Activated CD8-positive, alpha-beta memory T cell treated with anti-CD3 and anti-CD28 coated beads, Interleukin-2, amount 10 ng/mL, durations not matched to agents 7 days and 5 days (primary cell): Measurements from ENCODE around the gene BOD1L2. TPM values are rescaled to one million over a fixed set of nuclear protein-coding genes. Genes with fewer than 3 reads are reported as not detected.

Experiments used
- ATAC-seq: fragments of 150-1000 bp; cut with Tn5 transposase; one replicate; pipeline ENCODE4 v1.10.0; 2021; ENCODE audit warnings: moderate library complexity
- CTCF ChIA-PET: fragments of 350-600 bp; sonication (Branson Sonifier 250); formaldehyde crosslinking; loops from one replicate; lab custom pipeline; 2021; ENCODE audit warnings: antibody characterized with exemption; lab: Charles Lee
- DNase-seq: peaks from one replicate; pipeline ENCODE4 v3.0.0-alpha.2; 2020
- H3K27ac Mint-ChIP-seq: one replicate; pipeline ENCODE4 v1.8.0; 2021; ENCODE audit warnings: mild to moderate bottlenecking, mixed read lengths
- H3K27me3 Mint-ChIP-seq: one replicate; pipeline ENCODE4 v1.8.0; 2021; ENCODE audit warnings: mixed read lengths
- H3K36me3 Mint-ChIP-seq: one replicate; pipeline ENCODE4 v1.8.0; 2021; ENCODE audit warnings: mild to moderate bottlenecking, mixed read lengths
- H3K4me1 Mint-ChIP-seq: one replicate; pipeline ENCODE4 v1.8.0; 2021; ENCODE audit warnings: mixed read lengths
- H3K4me3 Mint-ChIP-seq: one replicate; pipeline ENCODE4 v1.8.0; 2021; ENCODE audit warnings: mild to moderate bottlenecking, moderate library complexity, mixed read lengths
- H3K9me3 Mint-ChIP-seq: one replicate; pipeline ENCODE4 v1.8.0; 2022; ENCODE audit warnings: low read depth, mixed read lengths
- total RNA-seq, 2 experiments: library from RNA; stranded (reverse); gene quantifications; one replicate each; pipeline ENCODE4 v1.2.3, GENCODE V29; 2021

Gene BOD1L2
- total RNA-seq: not detected

DNA sequence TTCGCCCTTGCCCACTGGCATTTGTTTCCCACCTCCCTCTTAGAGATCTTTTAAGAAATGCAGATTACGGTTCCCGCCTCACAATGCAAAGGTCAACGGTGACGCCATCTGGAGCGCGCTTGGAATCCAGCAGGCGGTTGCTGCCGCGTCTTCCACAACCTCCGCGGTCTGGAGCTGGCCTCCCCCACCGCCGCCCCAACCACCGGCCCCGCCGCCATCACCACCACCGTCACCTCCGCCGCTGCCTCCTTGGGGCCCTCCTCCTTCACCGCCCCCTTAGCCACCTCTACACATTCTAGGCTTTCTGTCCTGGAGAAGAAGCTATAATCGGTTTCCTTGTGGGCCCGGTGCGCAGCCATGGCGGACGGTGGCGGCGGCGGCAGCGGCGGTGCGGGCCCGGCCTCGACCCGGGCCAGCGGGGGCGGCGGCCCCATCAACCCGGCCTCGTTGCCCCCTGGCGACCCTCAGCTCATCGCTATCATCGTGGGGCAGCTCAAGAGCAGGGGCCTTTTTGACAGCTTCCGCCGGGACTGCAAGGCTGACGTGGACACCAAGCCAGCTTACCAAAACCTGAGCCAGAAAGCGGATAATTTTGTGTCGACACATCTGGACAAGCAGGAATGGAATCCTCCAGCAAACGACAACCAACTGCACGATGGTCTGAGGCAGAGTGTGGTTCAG lies at the start of gene BOD1L2:
TSS of gene BOD1L2 (plus strand) at position 132 of the 681 bp plus-strand sequence. CDS start at position 358, 226 bp downstream.
- Mint-ChIP-seq H3K27ac (no peak within 1 kb of the TSS), H3K9me3 (no peaks in the 10 kb centered on the region)

DNA sequence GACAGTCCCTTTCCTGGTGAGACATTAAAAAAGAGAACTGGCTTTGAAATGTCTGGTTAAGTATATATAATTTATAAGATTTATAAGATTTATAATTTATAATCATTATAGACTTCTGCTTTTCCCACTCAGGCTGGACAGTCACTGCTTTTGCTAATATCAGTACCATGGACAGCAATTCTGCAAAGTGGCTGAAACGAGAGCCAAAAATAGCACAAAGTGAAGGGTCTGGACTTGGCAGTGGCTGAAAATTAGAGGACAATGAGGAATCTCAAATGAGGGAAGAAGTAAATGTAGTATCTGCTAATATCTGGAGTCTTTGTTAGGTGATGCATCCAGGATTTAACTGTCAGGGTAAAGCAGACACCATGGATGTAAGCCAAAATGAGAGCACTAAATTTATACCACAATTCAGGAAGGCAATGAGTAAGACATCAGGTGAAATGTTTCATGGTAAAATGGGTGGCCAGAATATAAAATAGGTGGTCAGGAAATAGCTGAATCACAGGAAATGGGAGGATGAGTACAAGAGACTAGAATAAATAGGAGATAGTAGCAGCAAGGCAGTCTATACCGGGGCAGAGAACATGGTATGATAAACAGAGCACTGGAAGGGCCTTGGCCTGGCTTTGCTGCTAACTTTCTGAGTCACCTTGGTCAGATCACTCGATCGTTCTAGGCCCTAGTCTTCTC lies 39.6 kb upstream of the BOD1L2 start:
- Mint-ChIP-seq H3K9me3 (peaks cover 4% of the 10 kb centered on the region), H3K4me3 (no peak overlapping the region), H3K27ac (no peak overlapping the region), H3K36me3 (no peaks in the 10 kb centered on the region), H3K4me1 (peaks cover 4% of the 10 kb centered on the region), H3K27me3 (peaks cover 9% of the 10 kb centered on the region)
- ATAC-seq: no peak
- CTCF ChIA-PET: no interaction called here
- no peak for DNase-seq

More for the DNA sequence above, at the start of gene BOD1L2:
- CTCF ChIA-PET: no interaction called here
- ATAC-seq (no peak), DNase-seq (no peak)
- no peak within 1 kb of the TSS for H3K4me3 Mint-ChIP-seq
- peaks cover 13% of the 10 kb centered on the region for H3K27me3 Mint-ChIP-seq
- peaks cover 3% of the 10 kb centered on the region for H3K4me1 Mint-ChIP-seq
- H3K36me3 Mint-ChIP-seq: no peaks in the 10 kb centered on the region

DNA sequence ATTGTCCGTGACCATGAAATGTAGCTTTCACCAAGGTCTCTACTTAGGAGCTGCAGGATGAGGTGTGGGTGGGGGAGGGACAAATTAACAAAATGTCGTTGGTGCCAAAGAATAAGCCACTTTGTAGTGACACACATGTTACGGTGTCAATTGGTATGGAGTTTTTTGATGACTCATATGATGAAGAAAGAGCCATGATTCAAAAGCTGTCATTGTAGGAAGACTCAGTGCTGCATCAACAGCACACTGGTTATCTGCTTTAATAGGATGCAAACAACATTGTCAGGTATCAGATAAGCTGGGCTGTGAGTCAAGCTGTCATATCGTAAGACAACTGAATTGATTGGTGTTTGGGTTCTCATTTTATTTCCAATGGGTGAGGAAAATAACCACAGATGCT lies 36.6 kb upstream of the BOD1L2 start:
- Mint-ChIP-seq H3K4me3 (no peak overlapping the region), H3K4me1 (peaks cover 4% of the 10 kb centered on the region), H3K36me3 (no peaks in the 10 kb centered on the region), H3K9me3 (no peaks in the 10 kb centered on the region), H3K27me3 (peaks cover 3% of the 10 kb centered on the region), H3K27ac (no peak overlapping the region)
- CTCF ChIA-PET: interaction anchor here (1.1 kb wide), 1 partner anchor 25 kb away, joined by 3 read pairs; no protein-coding TSS in a partner anchor
- no peak for ATAC-seq
- no peak for DNase-seq

DNA sequence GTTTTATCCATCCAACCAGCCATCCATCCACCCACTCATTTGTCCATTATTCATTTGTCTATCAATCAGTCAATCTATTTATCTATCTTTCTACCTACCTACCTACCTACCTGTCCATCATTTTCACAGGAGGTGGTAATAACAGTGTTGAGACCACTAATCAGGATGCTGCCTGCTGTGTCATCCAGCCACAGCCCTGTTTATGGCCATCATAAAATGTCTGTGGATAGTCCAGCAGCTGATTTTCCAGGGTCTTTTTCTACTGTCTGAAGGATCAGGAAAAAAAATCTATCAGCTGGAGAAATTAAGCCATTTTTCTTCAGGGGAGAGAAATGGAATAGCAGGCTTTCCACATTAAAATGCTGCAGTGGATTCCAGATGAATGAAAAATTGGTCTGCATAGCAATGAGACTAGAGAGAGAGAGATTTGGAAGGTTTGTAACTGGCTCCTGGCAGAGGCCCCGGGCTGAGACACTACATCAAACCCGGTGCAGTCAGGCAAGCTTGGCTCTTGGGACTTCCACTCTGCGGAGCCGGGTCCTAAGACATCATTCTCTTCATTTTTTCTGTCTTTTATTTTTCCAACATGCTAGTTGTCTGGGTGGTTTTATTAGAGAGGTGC lies 33.0 kb upstream of the BOD1L2 start:
- H3K9me3 Mint-ChIP-seq: no peaks in the 10 kb centered on the region
- no peak overlapping the region for H3K4me3 Mint-ChIP-seq
- no peaks in the 10 kb centered on the region for H3K36me3 Mint-ChIP-seq
- no peak overlapping the region for H3K27ac Mint-ChIP-seq
- CTCF ChIA-PET: no interaction called here
- H3K27me3 Mint-ChIP-seq: peaks cover 10% of the 10 kb centered on the region
- H3K4me1 Mint-ChIP-seq: no peaks in the 10 kb centered on the region
- ATAC-seq: no peak
- no peak for DNase-seq

DNA sequence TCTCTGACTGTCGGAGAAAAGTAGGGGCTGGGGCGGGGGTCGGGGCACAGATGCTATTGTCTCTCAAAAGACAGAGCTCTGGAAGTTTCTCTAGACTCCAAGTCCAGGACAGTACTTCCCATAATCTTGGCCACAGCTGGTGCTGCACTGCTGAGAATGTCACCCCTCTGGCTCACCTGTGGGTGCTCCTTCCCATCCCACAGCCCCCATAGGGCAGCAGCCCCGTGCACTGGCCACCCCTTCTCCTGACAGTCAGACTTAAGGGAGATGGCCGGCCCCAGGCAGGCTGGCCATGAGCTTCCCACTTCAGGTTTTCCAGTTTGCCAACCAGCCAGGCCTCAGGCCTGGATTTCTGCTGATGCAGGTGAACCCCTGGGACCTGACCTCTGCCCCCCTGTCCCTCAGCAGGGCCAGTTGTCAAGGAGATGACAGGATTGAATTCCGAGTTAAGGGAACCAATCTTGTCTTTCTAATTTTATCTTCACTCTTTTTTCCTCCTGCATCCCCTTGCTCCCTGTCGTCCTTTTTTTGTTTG lies 30.2 kb upstream of the BOD1L2 start:
- DNase-seq: no peak
- CTCF ChIA-PET: no interaction called here
- H3K27ac Mint-ChIP-seq: no peak overlapping the region
- ATAC-seq: no peak
- no peaks in the 10 kb centered on the region for H3K4me1 Mint-ChIP-seq
- H3K9me3 Mint-ChIP-seq: no peaks in the 10 kb centered on the region
- no peak overlapping the region for H3K4me3 Mint-ChIP-seq
- H3K27me3 Mint-ChIP-seq: peaks cover 18% of the 10 kb centered on the region
- no peaks in the 10 kb centered on the region for H3K36me3 Mint-ChIP-seq

DNA sequence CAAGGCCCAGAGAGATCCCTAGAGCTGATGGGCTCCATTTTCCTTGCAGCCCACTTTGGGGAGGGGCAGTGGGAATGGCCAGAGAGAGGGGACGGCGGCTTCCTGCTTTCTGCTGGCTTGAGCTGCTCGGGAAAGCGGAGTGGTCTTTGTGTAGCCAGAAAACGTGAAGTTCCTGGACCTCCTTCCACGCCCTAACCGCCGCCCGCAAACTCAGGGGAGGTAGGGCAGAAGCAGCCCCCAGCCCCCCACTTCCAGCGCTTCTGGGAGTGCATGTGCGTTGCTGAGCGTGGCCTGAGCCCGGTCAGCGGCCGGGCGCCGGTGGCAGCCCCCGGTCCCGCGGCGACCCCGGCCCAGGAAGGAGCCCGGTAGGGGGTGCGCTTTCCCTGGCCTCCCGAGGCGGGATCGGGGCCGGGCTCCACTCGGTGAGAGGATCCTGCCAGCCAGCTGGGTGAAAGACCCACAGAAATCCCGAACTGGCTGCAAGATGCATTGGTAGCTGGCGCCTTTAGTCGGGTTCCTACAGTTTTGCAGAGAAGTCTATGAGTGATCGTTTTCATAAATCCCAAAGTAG lies 25.3 kb upstream of the BOD1L2 start:
- CTCF ChIA-PET: no interaction called here
- no peak for DNase-seq
- no peak for ATAC-seq
- Mint-ChIP-seq H3K27ac (no peak overlapping the region), H3K4me3 (no peak overlapping the region), H3K36me3 (no peaks in the 10 kb centered on the region), H3K9me3 (no peaks in the 10 kb centered on the region), H3K27me3 (peaks cover 40% of the 10 kb centered on the region), H3K4me1 (no peaks in the 10 kb centered on the region)

DNA sequence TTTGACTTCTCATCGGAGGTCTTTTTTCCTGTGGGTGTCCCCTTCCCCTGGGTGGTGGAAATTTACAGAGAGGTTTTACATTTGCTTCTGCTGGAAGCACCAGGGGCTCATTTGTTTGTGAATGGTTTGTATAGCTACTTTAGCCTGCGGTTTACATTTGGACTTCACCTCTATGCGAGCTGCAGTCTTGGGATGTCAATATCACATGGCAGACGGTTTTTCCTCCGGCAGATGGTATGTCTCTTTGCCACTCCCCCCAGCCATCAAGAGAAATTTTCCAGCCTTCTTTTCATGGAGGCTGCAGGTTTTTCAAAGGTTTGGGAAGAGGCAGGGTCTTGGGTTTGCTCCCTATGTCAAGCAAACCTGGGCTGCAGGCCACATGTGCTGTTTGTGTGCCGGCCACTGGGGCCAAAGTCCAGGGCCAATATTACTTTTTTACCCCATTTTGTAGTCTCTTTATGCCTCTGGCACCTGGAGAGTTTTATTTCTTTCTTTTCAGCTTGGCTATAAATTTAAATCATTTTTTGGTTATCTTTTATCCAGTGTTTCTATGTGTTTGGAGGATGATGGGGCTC lies 23.9 kb upstream of the BOD1L2 start:
- no peak overlapping the region for H3K27ac Mint-ChIP-seq
- H3K36me3 Mint-ChIP-seq: no peaks in the 10 kb centered on the region
- CTCF ChIA-PET: no interaction called here
- H3K4me3 Mint-ChIP-seq: no peak overlapping the region
- H3K4me1 Mint-ChIP-seq: no peaks in the 10 kb centered on the region
- ATAC-seq (no peak), DNase-seq (no peak)
- peaks cover 43% of the 10 kb centered on the region for H3K27me3 Mint-ChIP-seq
- H3K9me3 Mint-ChIP-seq: no peaks in the 10 kb centered on the region

DNA sequence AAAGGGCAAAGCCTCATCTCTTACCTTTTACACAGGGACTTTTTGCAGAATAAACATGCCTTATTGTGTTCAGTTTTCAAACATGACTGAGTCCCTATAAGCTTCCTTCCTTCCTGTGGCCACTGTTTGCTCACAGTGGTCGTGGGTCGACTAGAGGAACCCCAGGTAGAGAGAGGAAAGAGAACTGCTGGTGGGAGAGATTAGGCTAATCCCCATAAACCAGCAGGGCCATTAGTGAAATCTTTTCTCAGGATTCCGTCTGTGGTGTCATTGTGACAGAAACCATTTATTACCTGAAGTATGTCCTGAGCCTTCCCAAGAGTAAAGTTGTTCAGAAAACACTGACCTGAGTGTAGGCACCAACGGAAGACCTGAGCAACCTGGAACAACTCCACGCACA lies 21.3 kb upstream of the BOD1L2 start:
- H3K27me3 Mint-ChIP-seq: peaks cover 47% of the 10 kb centered on the region
- H3K9me3 Mint-ChIP-seq: no peaks in the 10 kb centered on the region
- H3K36me3 Mint-ChIP-seq: no peaks in the 10 kb centered on the region
- no peak for DNase-seq
- ATAC-seq: no peak
- no peak overlapping the region for H3K4me3 Mint-ChIP-seq
- H3K27ac Mint-ChIP-seq: no peak overlapping the region
- CTCF ChIA-PET: no interaction called here
- no peaks in the 10 kb centered on the region for H3K4me1 Mint-ChIP-seq

DNA sequence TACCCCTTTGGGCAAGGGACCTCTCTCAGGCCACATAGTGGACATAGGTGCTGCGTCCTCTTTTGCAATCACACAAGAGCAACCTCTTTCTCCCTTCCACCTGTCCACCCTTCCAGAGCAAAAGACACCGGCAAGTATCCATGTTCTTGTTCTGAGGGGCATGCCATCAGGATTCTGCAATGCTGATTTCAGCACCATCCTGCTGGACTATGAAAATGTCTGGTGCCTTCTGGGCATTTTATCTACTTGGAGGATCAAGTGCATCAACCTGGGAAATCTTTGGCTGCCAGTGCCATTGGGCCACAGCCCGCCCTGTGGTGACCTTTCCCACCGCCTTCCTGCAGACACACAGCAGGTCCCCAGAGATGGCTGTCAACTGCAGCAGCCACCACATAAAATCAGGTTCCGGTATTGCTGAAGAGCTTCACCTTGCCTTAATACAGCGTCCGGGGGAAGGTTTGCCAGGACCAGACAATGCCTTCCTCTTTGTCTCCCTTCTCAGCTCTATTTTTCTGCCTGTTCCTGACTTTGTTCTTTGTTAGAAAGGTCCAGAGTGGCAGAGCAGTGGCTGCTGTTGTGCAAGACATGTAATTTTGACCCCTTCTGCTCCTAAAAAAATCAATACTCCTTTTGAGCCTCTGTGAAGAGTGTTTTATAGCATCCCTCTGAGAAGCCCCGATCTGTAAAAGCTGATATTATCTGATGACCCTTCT lies 18.5 kb upstream of the BOD1L2 start:
- H3K4me3 Mint-ChIP-seq: no peak overlapping the region
- DNase-seq (no peak), ATAC-seq (no peak)
- CTCF ChIA-PET: no interaction called here
- H3K9me3 Mint-ChIP-seq: no peaks in the 10 kb centered on the region
- H3K4me1 Mint-ChIP-seq: no peaks in the 10 kb centered on the region
- no peak overlapping the region for H3K27ac Mint-ChIP-seq
- no peaks in the 10 kb centered on the region for H3K36me3 Mint-ChIP-seq
- H3K27me3 Mint-ChIP-seq: peaks cover 25% of the 10 kb centered on the region

DNA sequence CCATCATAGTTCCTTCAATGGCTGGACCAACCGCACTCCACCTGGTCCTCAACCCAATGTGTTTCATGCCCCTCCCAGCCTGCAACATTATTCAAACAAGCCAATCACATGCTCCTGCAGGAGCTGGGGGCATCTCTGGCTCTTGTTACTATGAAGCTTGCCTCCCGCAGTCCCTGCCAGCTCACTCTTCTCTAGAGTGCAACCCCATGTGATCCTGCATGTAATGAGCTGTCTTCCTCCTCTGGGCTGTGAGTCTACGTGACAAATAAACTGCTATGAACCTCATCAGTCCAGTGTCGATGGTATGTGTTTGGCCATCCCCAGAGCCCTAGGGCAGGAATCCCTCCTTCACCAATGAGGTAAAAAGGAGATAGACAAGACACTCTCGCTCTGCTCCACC lies 15.8 kb upstream of the BOD1L2 start:
- H3K4me1 Mint-ChIP-seq: no peaks in the 10 kb centered on the region
- H3K27ac Mint-ChIP-seq: no peak overlapping the region
- H3K4me3 Mint-ChIP-seq: no peak overlapping the region
- no peaks in the 10 kb centered on the region for H3K9me3 Mint-ChIP-seq
- CTCF ChIA-PET: no interaction called here
- no peak for ATAC-seq
- H3K27me3 Mint-ChIP-seq: peaks cover 23% of the 10 kb centered on the region
- DNase-seq: no peak
- H3K36me3 Mint-ChIP-seq: no peaks in the 10 kb centered on the region

DNA sequence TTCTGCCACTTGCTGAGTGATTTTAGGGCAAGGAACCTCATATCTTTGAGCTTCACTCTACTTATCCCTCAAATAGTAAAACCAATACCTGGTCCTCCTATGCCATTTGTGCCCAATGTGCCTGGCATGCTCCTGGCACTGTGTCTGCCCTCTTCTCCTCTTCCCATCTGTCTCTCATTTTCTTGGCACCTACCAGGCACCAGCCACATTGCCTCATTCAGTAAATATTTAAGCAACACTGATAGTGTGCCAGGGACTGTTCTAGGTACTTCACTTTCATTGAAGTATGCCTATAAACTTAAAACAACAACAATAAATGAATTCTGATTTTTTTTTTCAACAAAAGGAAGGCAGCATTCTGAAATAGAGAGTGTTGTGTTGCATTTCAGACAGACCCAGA lies 15.1 kb upstream of the BOD1L2 start:
- Mint-ChIP-seq H3K27ac (no peak overlapping the region), H3K4me1 (no peaks in the 10 kb centered on the region), H3K9me3 (no peaks in the 10 kb centered on the region), H3K27me3 (peaks cover 18% of the 10 kb centered on the region), H3K4me3 (no peak overlapping the region), H3K36me3 (no peaks in the 10 kb centered on the region)
- no peak for ATAC-seq
- DNase-seq: no peak
- CTCF ChIA-PET: no interaction called here

DNA sequence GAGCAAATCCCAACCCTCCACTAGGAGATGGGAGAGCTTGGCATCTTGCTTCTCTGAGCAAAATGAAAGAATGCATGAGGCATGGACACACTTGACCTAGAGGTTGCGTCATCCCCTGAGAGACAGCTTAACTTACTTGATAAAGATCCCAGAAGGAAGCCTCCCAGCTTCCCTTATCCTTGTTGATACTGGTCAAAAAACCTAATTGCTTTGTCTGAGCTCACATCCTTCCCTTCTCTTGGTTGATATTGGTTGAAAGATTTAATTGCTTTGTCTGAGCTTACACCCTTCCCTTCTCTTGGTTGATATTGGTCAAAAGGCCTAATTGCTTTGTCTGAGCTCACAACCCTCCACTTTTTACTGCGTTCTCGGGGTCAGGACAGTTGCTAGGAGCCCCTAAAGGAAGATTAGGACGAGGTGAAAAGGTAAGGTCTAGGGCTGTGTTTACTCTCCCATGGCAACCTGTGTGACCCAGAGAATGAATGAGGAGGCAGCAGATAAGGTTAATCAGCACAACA lies 12.2 kb upstream of the BOD1L2 start:
- H3K36me3 Mint-ChIP-seq: no peaks in the 10 kb centered on the region

More for the DNA sequence above, 12.2 kb upstream of the BOD1L2 start:
- no peaks in the 10 kb centered on the region for H3K9me3 Mint-ChIP-seq
- no peak for ATAC-seq
- no peak overlapping the region for H3K27ac Mint-ChIP-seq
- H3K4me1 Mint-ChIP-seq: no peaks in the 10 kb centered on the region
- CTCF ChIA-PET: interaction anchor here (1.2 kb wide), 1 partner anchor 24 kb away, joined by 3 read pairs; no protein-coding TSS in a partner anchor
- H3K27me3 Mint-ChIP-seq: peaks cover 4% of the 10 kb centered on the region
- no peak overlapping the region for H3K4me3 Mint-ChIP-seq
- DNase-seq: no peak
